GM23248 (cell line): ENCODE data around the gene ATP2B3.

Source experiments
- EZH2 ChIP-seq: fragments of 200-600 bp; sonication (generic); IDR thresholded peaks from 2 replicates; pipeline ENCODE4 v1.6.1; 2018; ENCODE audit warnings: antibody characterized with exemption, mild to moderate bottlenecking; ENCODE audit not compliant: insufficient read depth, poor library complexity, severe bottlenecking
- EZH2phosphoT487 ChIP-seq: fragments of 200-600 bp; sonication (generic); IDR thresholded peaks from 2 replicates; pipeline ENCODE4 v1.6.1; 2018; ENCODE audit warnings: antibody characterized with exemption, moderate library complexity, mild to moderate bottlenecking, low read depth; ENCODE audit not compliant: insufficient read depth

GRCh38 chrX:153490217-153490930 lies 27.1 kb upstream of the ATP2B3 start:
- TF ChIP-seq EZH2 = no peak
- TF ChIP-seq EZH2phosphoT487 = no peak
